Lower leg skin (tissue), 3 donors: Measurements from ENCODE around the gene SUB1.

Source experiments
- CTCF ChIP-seq, 3 donors: fragments of 450-650 bp; IDR thresholded peaks; one replicate each; pipeline ENCODE4 v1.5.1; 2016; ENCODE audit warnings: antibody characterized with exemption in 3 of 3, mild to moderate bottlenecking in 3 of 3, moderate library complexity in 2 of 3
- POLR2A ChIP-seq, 2 donors: fragments of 450-650 bp; IDR thresholded peaks; one replicate each; pipeline ENCODE4 v1.6.1; 2016 to 2017; ENCODE audit warnings: antibody characterized with exemption in 2 of 2, mild to moderate bottlenecking in 1 of 2, moderate library complexity in 1 of 2

- TF ChIP-seq CTCF (IDR thresholded peaks at IDR 0.05): no peak
- no peak for TF ChIP-seq POLR2A (IDR thresholded peaks at IDR 0.05)
Observed at GRCh38 chr5:32562843-32563242, 22.5 kb upstream of the SUB1 start.
